ENCODE data around the gene GCGR.

The GCGR gene

GRCh38 chr17:81849457-81849856, 45.5 kb downstream of the GCGR start:
- Histone ChIP-seq H2AFZ (ENCODE audit: low read depth, low read length) (no peak overlapping the region), H3K4me2 (ENCODE audit: insufficient read depth, low read length) (no peak overlapping the region), H4K20me1 (ENCODE audit: insufficient read depth, low read length) (peaks cover 34% of the 10 kb centered on the region), H3K9ac (ENCODE audit: low read depth, low read length) (no peak overlapping the region), H3K4me1 (ENCODE audit: insufficient read depth, low read length) (0 out of 2 replicates have a peak, but pooled peaks cover 4% of the 10 kb centered on the region), H3K9me3 (ENCODE audit: insufficient read depth, low read length, severe bottlenecking) (no peaks in the 10 kb centered on the region), H3K79me2 (ENCODE audit: insufficient read depth, low read length) (peaks cover 33% of the 10 kb centered on the region), H3K36me3 (ENCODE audit: insufficient read depth, low read length) (peaks cover 80% of the 10 kb centered on the region), H3K27ac (ENCODE audit: low read length) (no peak overlapping the region), H3K27me3 (ENCODE audit: insufficient read depth, low read length, poor library complexity) (no peaks in the 10 kb centered on the region), H3K4me3 (ENCODE audit: low read depth in 1 of 2, low read length in 2 of 2) (no peak overlapping the region)
- TF ChIP-seq CTCF (IDR thresholded peaks at IDR 0.05; ENCODE audit: borderline replicate concordance, extremely low read depth, low read length, poor library complexity, severe bottlenecking): no peak
- no peak for TF ChIP-seq EZH2 (IDR thresholded peaks at IDR 0.05; ENCODE audit: borderline replicate concordance, low read depth, low read length, severe bottlenecking)
- no peak for DNase-seq
- ATAC-seq (ENCODE audit: insufficient read depth, low read depth): no peak

GRCh38 chr17:81851423-81851822, 47.5 kb downstream of the GCGR start:
- no peak for ATAC-seq (ENCODE audit: insufficient read depth, low read depth)
- Histone ChIP-seq H3K27me3 (ENCODE audit: insufficient read depth, low read length, poor library complexity) (no peaks in the 10 kb centered on the region), H3K36me3 (ENCODE audit: insufficient read depth, low read length) (peaks cover 79% of the 10 kb centered on the region), H3K4me1 (ENCODE audit: insufficient read depth, low read length) (peaks cover 4% of the 10 kb centered on the region; the same call in 1 of the 2 replicates), H3K27ac (ENCODE audit: low read length) (no peak overlapping the region), H2AFZ (ENCODE audit: low read depth, low read length) (no peak overlapping the region), H3K4me2 (ENCODE audit: insufficient read depth, low read length) (no peak overlapping the region), H3K4me3 (ENCODE audit: low read depth in 1 of 2, low read length in 2 of 2) (no peak overlapping the region), H3K9me3 (ENCODE audit: insufficient read depth, low read length, severe bottlenecking) (no peaks in the 10 kb centered on the region), H3K9ac (ENCODE audit: low read depth, low read length) (no peak overlapping the region), H4K20me1 (ENCODE audit: insufficient read depth, low read length) (peaks cover 31% of the 10 kb centered on the region), H3K79me2 (ENCODE audit: insufficient read depth, low read length) (peaks cover 51% of the 10 kb centered on the region)
- DNase-seq: no peak
- TF ChIP-seq CTCF (IDR thresholded peaks at IDR 0.05; ENCODE audit: borderline replicate concordance, extremely low read depth, low read length, poor library complexity, severe bottlenecking) (no peak), EZH2 (IDR thresholded peaks at IDR 0.05; ENCODE audit: borderline replicate concordance, low read depth, low read length, severe bottlenecking) (no peak)

GRCh38 chr17:81852237-81852636, 48.3 kb downstream of the GCGR start:
- peaks cover 77% of the 10 kb centered on the region for H3K36me3 ChIP-seq (ENCODE audit: insufficient read depth, low read length)
- H3K27ac ChIP-seq (ENCODE audit: low read length): no peak overlapping the region
- H3K79me2 ChIP-seq (ENCODE audit: insufficient read depth, low read length): peaks cover 58% of the 10 kb centered on the region
- TF ChIP-seq CTCF (IDR thresholded peaks at IDR 0.05; ENCODE audit: borderline replicate concordance, extremely low read depth, low read length, poor library complexity, severe bottlenecking) (no peak), EZH2 (IDR thresholded peaks at IDR 0.05; ENCODE audit: borderline replicate concordance, low read depth, low read length, severe bottlenecking) (no peak)
- H3K4me2 ChIP-seq (ENCODE audit: insufficient read depth, low read length): no peak overlapping the region
- DNase-seq (no peak), ATAC-seq (ENCODE audit: insufficient read depth, low read depth) (no peak)
- H3K27me3 ChIP-seq (ENCODE audit: insufficient read depth, low read length, poor library complexity): no peaks in the 10 kb centered on the region
- peaks cover 6% of the 10 kb centered on the region; the same call in 1 of the 2 replicates for H3K4me1 ChIP-seq (ENCODE audit: insufficient read depth, low read length)
- H3K4me3 ChIP-seq (ENCODE audit: low read depth in 1 of 2, low read length in 2 of 2): no peak overlapping the region
- no peak overlapping the region for H2AFZ ChIP-seq (ENCODE audit: low read depth, low read length)
- H4K20me1 ChIP-seq (ENCODE audit: insufficient read depth, low read length): peaks cover 31% of the 10 kb centered on the region
- H3K9ac ChIP-seq (ENCODE audit: low read depth, low read length): no peak overlapping the region
- H3K9me3 ChIP-seq (ENCODE audit: insufficient read depth, low read length, severe bottlenecking): no peaks in the 10 kb centered on the region
